Left ventricle myocardium inferior (tissue), 1 donor: ENCODE results near the gene MGMT. TPM values are rescaled to one million over a fixed set of nuclear protein-coding genes. Genes with fewer than 3 reads are reported as not detected.
A peak's percentile ranks its signal among the peaks of the same experiment; 100 is the strongest.

Experiments used
- DNase-seq: peaks from one replicate; pipeline ENCODE4 v3.0.0-alpha.2; 2020
- H3K27ac ChIP-seq: fragments of 200-600 bp; replicated peaks from 2 replicates; pipeline ENCODE4 v1.8.0; 2021
- H3K27me3 ChIP-seq: fragments of 200-600 bp; 2 replicates; pipeline ENCODE4 v1.8.0; 2021; ENCODE audit warnings: low read depth
- H3K36me3 ChIP-seq: fragments of 200-600 bp; 2 replicates; pipeline ENCODE4 v1.8.0; 2021
- H3K4me1 ChIP-seq: fragments of 200-600 bp; 2 replicates; pipeline ENCODE4 v1.8.0; 2021
- H3K4me3 ChIP-seq: fragments of 200-600 bp; 2 replicates; pipeline ENCODE4 v1.8.0; 2021; ENCODE audit warnings: mild to moderate bottlenecking, moderate library complexity
- H3K9me3 ChIP-seq: fragments of 200-600 bp; replicated peaks from 2 replicates; pipeline ENCODE4 v1.8.0; 2021
- CTCF ChIP-seq: fragments of 200-600 bp; IDR thresholded peaks from 2 replicates; pipeline ENCODE4 v1.8.0; 2021; ENCODE audit warnings: antibody characterized with exemption, mild to moderate bottlenecking, borderline replicate concordance
- intact Hi-C: fragments of 100-400 bp; cut with micrococcal nuclease; formaldehyde crosslinking; loops from one replicate; pipeline ENCODE4 v1.11.0; 2022
- total RNA-seq: library from RNA; stranded (reverse); fragmentation: NEBNext Ultra II Directional; extraction: Animal tissue kit (Norgen Biotek cat#: 25700); gene quantifications from one replicate; pipeline ENCODE4 v1.2.1, GENCODE V29; 2021
- donor health status: DM: no; HTN: yes; CAD: no; lungs with severe emphysema.

MGMT gene
- total RNA-seq, 1 donor from 2014 or later: 15.4 TPM

DNA sequence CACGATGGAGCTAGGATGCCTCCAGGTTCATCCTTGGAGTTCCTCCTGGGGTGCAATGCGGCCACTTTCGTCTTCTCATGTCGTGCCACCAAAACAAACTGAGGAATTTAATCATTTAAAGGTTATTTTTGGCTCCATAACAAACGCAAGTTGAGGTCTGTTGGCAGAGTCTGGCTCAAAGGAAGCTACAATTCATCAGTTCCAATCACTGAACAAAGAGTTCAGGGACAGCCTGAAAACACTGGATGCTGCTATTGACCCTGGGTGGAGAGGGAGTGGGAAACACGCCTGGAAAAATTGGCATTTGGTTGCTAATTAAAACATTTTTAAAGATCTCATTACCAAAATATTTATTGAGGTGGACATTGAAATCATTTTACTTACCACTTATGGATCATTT lies 11.4 kb upstream of the MGMT start:
- Histone ChIP-seq H3K27me3 (peaks cover 5% of the 10 kb centered on the region), H3K27ac (no peak overlapping the region), H3K36me3 (no peaks in the 10 kb centered on the region), H3K4me3 (no peak overlapping the region), H3K9me3 (peaks cover 7% of the 10 kb centered on the region), H3K4me1 (no peaks in the 10 kb centered on the region)
- DNase-seq: no peak
- intact Hi-C loops: no loop called here
- TF ChIP-seq CTCF: no peak

DNA sequence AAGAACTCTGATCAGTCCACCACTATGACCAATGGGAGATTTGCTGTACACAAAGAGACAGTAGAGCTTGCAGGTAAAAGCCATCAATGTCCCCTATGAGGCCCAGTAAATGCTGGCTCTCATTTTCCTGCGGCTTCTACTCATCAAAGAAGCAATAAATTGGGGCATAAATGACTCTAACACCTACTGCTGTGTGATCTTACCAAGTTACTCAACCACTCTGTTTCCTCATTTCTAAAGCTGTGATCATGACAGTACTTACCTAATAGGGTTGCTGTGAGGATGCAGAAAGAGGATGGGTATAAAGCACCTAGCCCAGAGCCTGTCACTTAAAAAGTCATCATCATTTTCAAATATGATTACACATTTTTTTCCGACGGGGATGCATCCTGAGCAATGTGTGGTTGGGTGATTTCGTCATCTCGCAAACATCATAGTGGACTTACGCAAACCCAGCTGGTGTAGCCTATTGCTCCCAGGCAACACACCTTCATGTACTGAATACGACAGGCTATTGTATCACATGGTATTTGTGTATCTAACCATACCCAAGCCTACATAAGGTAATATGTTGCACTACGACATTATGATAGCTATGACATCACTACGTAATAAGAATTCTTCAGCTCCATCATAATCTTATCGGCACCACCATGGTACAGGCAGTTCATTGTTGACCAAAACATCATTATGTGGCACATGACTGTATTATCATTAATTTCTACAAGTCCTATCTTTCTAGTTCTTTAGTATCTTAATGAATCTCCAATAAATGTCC lies 7.1 kb upstream of the MGMT start:
- DNase-seq: no peak
- no peaks in the 10 kb centered on the region for H3K9me3 ChIP-seq
- no peak overlapping the region for H3K4me3 ChIP-seq
- no peak overlapping the region for H3K27ac ChIP-seq
- peaks cover 5% of the 10 kb centered on the region for H3K27me3 ChIP-seq
- no peaks in the 10 kb centered on the region for H3K36me3 ChIP-seq
- intact Hi-C loops: no loop called here
- TF ChIP-seq CTCF: no peak
- H3K4me1 ChIP-seq: no peaks in the 10 kb centered on the region

GRCh38 chr10:129462257-129462795 lies 4.7 kb upstream of the MGMT start:
- no peaks in the 10 kb centered on the region for H3K36me3 ChIP-seq
- no peak for DNase-seq
- peaks cover 12% of the 10 kb centered on the region for H3K4me1 ChIP-seq
- no peaks in the 10 kb centered on the region for H3K9me3 ChIP-seq
- H3K4me3 ChIP-seq: no peak overlapping the region
- H3K27ac ChIP-seq: no peak overlapping the region
- peaks cover 5% of the 10 kb centered on the region for H3K27me3 ChIP-seq
- intact Hi-C loops: no loop called here
- no peak for TF ChIP-seq CTCF

DNA sequence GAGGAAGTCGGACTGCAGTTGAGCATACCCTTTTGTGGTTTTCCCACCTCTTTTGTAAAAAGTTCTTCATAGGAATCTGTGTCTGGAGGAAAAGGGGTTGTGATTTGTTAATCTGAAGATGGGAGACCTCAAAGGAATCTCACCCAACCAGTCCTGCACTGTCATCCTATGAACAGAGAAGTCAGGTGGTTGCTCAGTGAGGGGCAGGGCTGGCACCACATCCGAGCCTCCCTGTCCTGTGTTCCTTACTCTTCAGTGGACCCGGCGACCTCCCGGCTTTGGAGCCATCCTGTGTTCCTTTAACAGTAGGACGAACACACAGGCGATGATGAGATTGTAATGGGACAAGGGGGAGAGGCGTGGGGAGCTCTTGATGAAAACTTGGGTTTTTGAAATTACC lies 2.8 kb upstream of the MGMT start:
- intact Hi-C loops: no loop called here
- H3K27ac ChIP-seq: no peak overlapping the region
- H3K9me3 ChIP-seq: no peaks in the 10 kb centered on the region
- peaks cover 5% of the 10 kb centered on the region for H3K27me3 ChIP-seq
- H3K36me3 ChIP-seq: no peaks in the 10 kb centered on the region
- TF ChIP-seq CTCF: no peak
- H3K4me3 ChIP-seq: no peak overlapping the region
- DNase-seq: no peak
- H3K4me1 ChIP-seq: peaks cover 22% of the 10 kb centered on the region

GRCh38 chr10:129465796-129466702 lies 992 bp upstream of the MGMT start:
- Histone ChIP-seq H3K9me3 (no peaks in the 10 kb centered on the region), H3K27ac (peak overlapping the region; percentile 91), H3K4me1 (peaks cover 22% of the 10 kb centered on the region), H3K36me3 (peaks cover 12% of the 10 kb centered on the region), H3K4me3 (peak overlapping the region; percentile 97), H3K27me3 (no peaks in the 10 kb centered on the region)
- intact Hi-C loops: no loop called here
- DNase-seq: no peak
- TF ChIP-seq CTCF: no peak
